RWPE2 (cell line): ENCODE measurements around the gene KIF26B.

Source experiments
- ATAC-seq: fragments of 200-7000 bp; cut with Tn5 transposase; 3 replicates; pipeline ENCODE4 v1.9.1; 2021; ENCODE audit warnings: low read depth
- DNase-seq: peaks from one replicate; pipeline ENCODE4 v3.0.0-alpha.2; 2020; ENCODE audit warnings: low spot score
- H3K27ac ChIP-seq: fragments of 450-650 bp; 2 replicates; pipeline ENCODE4 v1.5.1; 2017; ENCODE audit warnings: mild to moderate bottlenecking; ENCODE audit not compliant: poor library complexity, severe bottlenecking
- H3K27me3 ChIP-seq: fragments of 250-450 bp; sonication (Bioruptor Pico); 2 replicates; pipeline ENCODE4 v1.5.1; 2021; ENCODE audit warnings: mild to moderate bottlenecking, moderate library complexity; ENCODE audit not compliant: insufficient read depth, poor library complexity, severe bottlenecking
- H3K36me3 ChIP-seq: fragments of 250-450 bp; sonication (Bioruptor Pico); 2 replicates; pipeline ENCODE4 v1.5.1; 2020; ENCODE audit warnings: low read depth, mild to moderate bottlenecking, moderate library complexity
- H3K4me1 ChIP-seq: fragments of 250-450 bp; sonication (Bioruptor Pico); 2 replicates; pipeline ENCODE4 v1.5.1; 2021; ENCODE audit warnings: mild to moderate bottlenecking, moderate library complexity; ENCODE audit not compliant: insufficient read depth, poor library complexity, severe bottlenecking
- H3K4me3 ChIP-seq: fragments of 250-450 bp; sonication (Bioruptor Pico); 2 replicates; pipeline ENCODE4 v1.5.1; 2021; ENCODE audit warnings: mild to moderate bottlenecking, moderate library complexity; ENCODE audit not compliant: severe bottlenecking
- H3K9me3 ChIP-seq: fragments of 250-450 bp; sonication (Bioruptor Pico); 2 replicates; pipeline ENCODE4 v1.5.1; 2021; ENCODE audit warnings: mild to moderate bottlenecking, moderate library complexity; ENCODE audit not compliant: severe bottlenecking
- TF ChIP-seq, protein P1 (sequence below): fragments of 450-650 bp; IDR thresholded peaks from one replicate; pipeline ENCODE4 v1.5.1; 2017; ENCODE audit warnings: mild to moderate bottlenecking, moderate library complexity; ENCODE audit not compliant: poor library complexity, severe bottlenecking

KIF26B gene

DNA sequence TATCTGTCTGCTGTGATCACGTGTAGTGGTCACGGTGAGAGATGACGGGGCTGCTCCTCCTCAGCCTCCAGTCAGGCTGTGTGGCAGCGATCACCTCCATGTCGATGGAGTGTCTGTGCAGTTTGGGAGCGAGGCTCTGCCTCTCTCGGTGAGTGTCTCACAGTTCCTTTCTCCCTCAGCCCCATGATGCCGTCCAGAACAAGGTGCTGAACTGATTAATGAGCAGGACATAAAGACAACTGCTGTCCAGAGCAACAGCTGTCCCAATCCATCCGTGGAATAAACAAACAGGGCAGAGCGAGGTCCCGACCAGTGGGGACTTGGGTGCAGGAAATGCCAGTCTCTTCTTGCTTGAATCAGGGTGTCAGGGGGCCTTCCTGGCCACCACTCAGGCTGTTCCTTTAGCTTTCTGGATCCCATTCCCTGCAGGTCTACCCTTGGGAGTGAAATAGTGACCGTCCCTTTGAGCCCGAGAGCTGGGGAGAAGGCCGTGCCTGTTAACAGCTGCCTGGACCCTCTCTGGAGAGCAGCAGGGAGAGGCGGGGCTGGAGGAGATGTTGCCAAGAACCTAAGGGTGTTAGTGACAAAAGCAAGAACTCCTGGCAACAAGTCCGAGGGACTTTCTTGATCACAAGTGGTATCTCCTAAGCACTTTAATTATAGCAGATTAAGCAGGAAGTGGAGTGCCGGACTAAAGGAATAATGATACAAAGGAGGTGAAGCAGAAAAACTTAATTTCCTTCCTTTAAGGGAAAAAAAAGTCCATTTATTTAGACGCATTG lies 443.9 kb downstream of the KIF26B start:
- DNase-seq (no peak), ATAC-seq (no peak)
- Histone ChIP-seq H3K27me3 (no peaks in the 10 kb centered on the region), H3K27ac (no peak overlapping the region), H3K36me3 (no peaks in the 10 kb centered on the region), H3K4me1 (no peaks in the 10 kb centered on the region), H3K9me3 (no peaks in the 10 kb centered on the region), H3K4me3 (no peak overlapping the region)
- TF ChIP-seq, protein P1, sequence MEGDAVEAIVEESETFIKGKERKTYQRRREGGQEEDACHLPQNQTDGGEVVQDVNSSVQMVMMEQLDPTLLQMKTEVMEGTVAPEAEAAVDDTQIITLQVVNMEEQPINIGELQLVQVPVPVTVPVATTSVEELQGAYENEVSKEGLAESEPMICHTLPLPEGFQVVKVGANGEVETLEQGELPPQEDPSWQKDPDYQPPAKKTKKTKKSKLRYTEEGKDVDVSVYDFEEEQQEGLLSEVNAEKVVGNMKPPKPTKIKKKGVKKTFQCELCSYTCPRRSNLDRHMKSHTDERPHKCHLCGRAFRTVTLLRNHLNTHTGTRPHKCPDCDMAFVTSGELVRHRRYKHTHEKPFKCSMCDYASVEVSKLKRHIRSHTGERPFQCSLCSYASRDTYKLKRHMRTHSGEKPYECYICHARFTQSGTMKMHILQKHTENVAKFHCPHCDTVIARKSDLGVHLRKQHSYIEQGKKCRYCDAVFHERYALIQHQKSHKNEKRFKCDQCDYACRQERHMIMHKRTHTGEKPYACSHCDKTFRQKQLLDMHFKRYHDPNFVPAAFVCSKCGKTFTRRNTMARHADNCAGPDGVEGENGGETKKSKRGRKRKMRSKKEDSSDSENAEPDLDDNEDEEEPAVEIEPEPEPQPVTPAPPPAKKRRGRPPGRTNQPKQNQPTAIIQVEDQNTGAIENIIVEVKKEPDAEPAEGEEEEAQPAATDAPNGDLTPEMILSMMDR, result no peak

DNA sequence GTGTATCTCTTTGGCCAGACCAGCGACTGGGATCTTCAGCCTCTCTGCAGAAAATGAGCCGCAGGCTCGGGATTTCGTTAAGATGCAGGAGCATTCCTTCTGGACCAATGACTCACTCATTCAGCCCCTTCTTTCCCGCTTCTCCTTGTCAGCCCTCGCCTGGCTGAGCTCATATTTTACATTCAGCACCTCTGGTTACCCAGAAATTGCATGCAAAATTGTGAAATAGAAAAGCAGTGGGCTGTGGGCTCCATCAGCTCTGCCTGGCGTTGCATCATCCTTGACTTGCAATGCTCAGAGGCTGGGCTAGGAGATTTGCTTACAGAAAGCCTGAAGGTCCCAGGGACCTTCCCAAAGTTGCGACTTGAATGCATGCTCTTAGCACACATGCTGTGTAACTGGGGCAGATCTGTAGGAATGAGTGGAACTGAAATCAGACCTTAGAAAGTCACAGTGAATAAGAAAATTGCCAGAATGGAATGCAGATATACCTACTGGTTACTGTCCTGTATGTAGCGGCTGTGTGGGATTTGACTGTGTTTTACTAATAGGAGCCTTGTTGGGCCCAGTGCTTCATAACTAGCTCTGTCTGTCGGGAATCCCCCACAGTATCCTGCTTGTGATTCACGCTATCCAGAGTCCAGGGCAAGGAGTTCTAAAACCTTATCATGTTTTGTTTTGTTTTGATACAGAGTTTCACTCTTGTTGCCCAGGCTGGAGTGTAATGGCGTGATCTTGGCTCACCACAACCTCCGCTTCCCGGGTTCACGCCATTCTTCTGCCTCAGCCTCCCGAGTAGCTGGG lies 444.8 kb downstream of the KIF26B start:
- TF ChIP-seq, protein P1, result no peak
- ATAC-seq, result no peak
- H3K27me3 ChIP-seq, result no peaks in the 10 kb centered on the region
- H3K36me3 ChIP-seq, result no peaks in the 10 kb centered on the region
- no peaks in the 10 kb centered on the region for H3K4me1 ChIP-seq
- no peak overlapping the region for H3K27ac ChIP-seq
- H3K9me3 ChIP-seq, result no peaks in the 10 kb centered on the region
- DNase-seq, result no peak
- H3K4me3 ChIP-seq, result no peak overlapping the region

DNA sequence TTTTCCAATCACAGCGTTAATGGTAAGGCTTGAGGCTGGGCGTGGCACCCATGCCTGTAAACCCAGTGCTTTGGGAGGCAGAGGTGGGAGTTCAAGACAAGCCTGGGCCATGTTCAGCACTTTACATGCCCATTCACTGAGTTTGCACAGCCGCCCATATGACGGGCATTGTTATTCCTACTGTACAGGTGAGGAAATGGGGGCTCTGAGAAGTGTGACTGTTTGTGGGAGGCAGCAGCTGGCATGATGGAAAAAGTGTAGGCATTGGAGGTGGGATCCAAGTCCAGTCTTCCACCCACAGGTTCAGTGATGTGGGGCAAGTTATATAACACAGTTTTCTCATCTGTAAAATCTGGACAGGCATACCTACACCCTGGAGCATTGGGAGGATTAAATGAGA lies 445.9 kb downstream of the KIF26B start:
- H3K27me3 ChIP-seq, result no peaks in the 10 kb centered on the region
- DNase-seq (no peak), ATAC-seq (no peak)
- no peaks in the 10 kb centered on the region for H3K9me3 ChIP-seq
- no peak overlapping the region for H3K4me3 ChIP-seq
- H3K36me3 ChIP-seq, result no peaks in the 10 kb centered on the region
- H3K4me1 ChIP-seq, result no peaks in the 10 kb centered on the region
- TF ChIP-seq, protein P1, result no peak
- no peak overlapping the region for H3K27ac ChIP-seq

DNA sequence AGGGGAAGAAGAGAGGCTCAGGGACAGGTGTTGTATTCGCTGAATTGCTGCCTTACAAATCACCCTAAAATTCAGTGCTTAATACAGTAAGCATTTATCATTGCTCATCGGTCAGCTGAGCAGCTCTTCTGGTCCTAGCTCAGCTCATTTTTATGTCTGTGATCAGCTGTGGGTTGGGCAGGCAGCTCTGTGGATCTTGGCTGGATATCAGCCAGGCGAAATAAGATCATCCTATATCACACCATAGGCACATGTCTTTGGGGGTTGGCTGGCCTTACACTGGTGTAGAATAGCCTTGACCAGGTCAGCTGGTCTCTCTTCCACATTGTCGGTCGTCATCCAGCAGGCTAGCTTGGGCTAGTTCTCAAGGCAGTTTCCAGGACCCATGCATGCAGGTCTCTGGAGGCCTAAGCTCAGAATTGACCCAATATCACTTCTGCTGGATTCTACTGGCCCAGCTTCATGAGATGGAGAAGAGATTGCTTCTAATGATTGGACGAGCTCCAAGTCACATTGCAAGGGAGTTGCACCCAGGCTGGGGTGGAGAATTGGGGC lies 448.6 kb downstream of the KIF26B start:
- no peak for ATAC-seq
- Histone ChIP-seq H3K4me3 (no peak overlapping the region), H3K27ac (no peak overlapping the region), H3K4me1 (no peaks in the 10 kb centered on the region), H3K36me3 (no peaks in the 10 kb centered on the region), H3K27me3 (no peaks in the 10 kb centered on the region), H3K9me3 (no peaks in the 10 kb centered on the region)
- no peak for DNase-seq
- TF ChIP-seq, protein P1, result no peak
